IMR-90 (cell line): Measurements from ENCODE around the gene NDRG2. TPM values are rescaled to one million over a fixed set of nuclear protein-coding genes. Genes with fewer than 3 reads are reported as not detected.

ENCODE experiments used
- ATAC-seq: fragments of 200-7000 bp; cut with Tn5 transposase; 2 replicates; pipeline ENCODE4 v1.9.1; 2020; ENCODE audit warnings: low read depth, mild to moderate bottlenecking, moderate library complexity
- BruUV-seq: library from RNA; stranded (reverse); fragments of 400-500 nt; replicated peaks from 2 replicates; lab custom pipeline; 2021; lab: Mats Ljungman, UMichigan
- CTCF ChIA-PET: fragments of 300-600 bp; formaldehyde crosslinking; extraction: SDS; loops from one replicate; lab custom pipeline; 2021; ENCODE audit warnings: antibody characterized with exemption; lab: Yijun Ruan, JAX
- POLR2A ChIA-PET: fragments of 300-600 bp; sonication (Branson Sonifier 250); formaldehyde crosslinking; loops from one replicate; lab custom pipeline; 2022; ENCODE audit warnings: antibody characterized with exemption; ENCODE audit not compliant: unreplicated experiment; lab: Charles Lee
- DNase-seq: peaks from one replicate; pipeline ENCODE4 v3.0.0; 2013
- H2AFZ ChIP-seq: replicated peaks from 2 replicates; pipeline ENCODE3; 2013; ENCODE audit warnings: low read length, mild to moderate bottlenecking; ENCODE audit not compliant: poor library complexity
- H2AK5ac ChIP-seq: 2 replicates; pipeline ENCODE4 v1.6.1; 2013; ENCODE audit warnings: low read depth, low read length, inconsistent platforms
- H2AK9ac ChIP-seq: replicated peaks from 2 replicates; pipeline ENCODE3; 2013; ENCODE audit warnings: mild to moderate bottlenecking, low read depth, low read length, moderate library complexity; ENCODE audit not compliant: poor library complexity
- H2BK120ac ChIP-seq: 2 replicates; pipeline ENCODE4 v1.6.1; 2013; ENCODE audit warnings: low read depth, low read length, inconsistent platforms
- H2BK15ac ChIP-seq: 3 replicates; pipeline ENCODE4 v1.6.1; 2013; ENCODE audit warnings: low read depth, low read length, inconsistent platforms
- H2BK20ac ChIP-seq: 2 replicates; pipeline ENCODE4 v1.6.1; 2013; ENCODE audit warnings: low read depth, mild to moderate bottlenecking, inconsistent platforms, low read length, moderate library complexity
- H2BK5ac ChIP-seq: 2 replicates; pipeline ENCODE4 v1.6.1; 2013; ENCODE audit warnings: mild to moderate bottlenecking, low read depth, low read length, inconsistent platforms; ENCODE audit not compliant: poor library complexity, severe bottlenecking
- H3K14ac ChIP-seq: replicated peaks from 2 replicates; pipeline ENCODE4 v1.6.1; 2013; ENCODE audit warnings: low read depth, low read length, inconsistent platforms
- H3K18ac ChIP-seq: 2 replicates; pipeline ENCODE4 v1.6.1; 2013; ENCODE audit warnings: low read depth, low read length, control low read depth
- H3K23ac ChIP-seq: 2 replicates; pipeline ENCODE4 v1.6.1; 2013; ENCODE audit warnings: low read depth, low read length, inconsistent platforms
- H3K27ac ChIP-seq: 2 replicates; pipeline ENCODE4 v1.5.1; 2013; ENCODE audit warnings: mild to moderate bottlenecking, control low read depth, low read length; ENCODE audit not compliant: insufficient read depth
- H3K27me3 ChIP-seq: 2 replicates; pipeline ENCODE4 v1.6.1; 2013; ENCODE audit warnings: low read length; ENCODE audit not compliant: control insufficient read depth, insufficient read depth
- H3K36me3 ChIP-seq: 2 replicates; pipeline ENCODE4 v1.6.1; 2013; ENCODE audit warnings: low read length, mixed read lengths; ENCODE audit not compliant: control insufficient read depth, insufficient read depth
- H3K4ac ChIP-seq: 2 replicates; pipeline ENCODE4 v1.6.1; 2013; ENCODE audit warnings: low read depth, low read length, inconsistent platforms
- H3K4me1 ChIP-seq: 2 replicates; pipeline ENCODE4 v1.6.1; 2013; ENCODE audit warnings: low read length, mixed read lengths; ENCODE audit not compliant: control insufficient read depth, insufficient read depth
- H3K4me2 ChIP-seq: 2 replicates; pipeline ENCODE4 v1.6.1; 2013; ENCODE audit warnings: low read depth, mild to moderate bottlenecking, control low read depth, low read length, moderate library complexity
- H3K4me3 ChIP-seq: 2 replicates; pipeline ENCODE4 v1.5.1; 2013; ENCODE audit warnings: low read depth, mild to moderate bottlenecking, control low read depth, low read length, moderate library complexity; ENCODE audit not compliant: insufficient read depth
- H3K56ac ChIP-seq: 2 replicates; pipeline ENCODE4 v1.6.1; 2013; ENCODE audit warnings: low read length, inconsistent platforms; ENCODE audit not compliant: insufficient read depth; ENCODE audit errors: extremely low read depth
- H3K79me1 ChIP-seq, 2 experiments: 2 replicates each; pipeline ENCODE4 v1.6.1; 2013; ENCODE audit warnings: low read length in 2 of 2, inconsistent platforms in 1 of 2, low read depth in 1 of 2
- H3K9ac ChIP-seq: 2 replicates; pipeline ENCODE4 v1.6.1; 2013; ENCODE audit warnings: low read depth, low read length, control low read depth
- H3K9me1 ChIP-seq: 2 replicates; pipeline ENCODE4 v1.6.1; 2013; ENCODE audit warnings: low read length, inconsistent platforms; ENCODE audit not compliant: insufficient read depth
- H3K9me3 ChIP-seq: 2 replicates; pipeline ENCODE4 v1.6.1; 2013; ENCODE audit warnings: low read length; ENCODE audit not compliant: control insufficient read depth, insufficient read depth
- H4K20me1 ChIP-seq: 2 replicates; pipeline ENCODE4 v1.6.1; 2013; ENCODE audit warnings: low read length, inconsistent platforms; ENCODE audit not compliant: insufficient read depth
- H4K5ac ChIP-seq: 2 replicates; pipeline ENCODE4 v1.6.1; 2013; ENCODE audit warnings: mild to moderate bottlenecking, low read depth, low read length, control low read depth
- H4K8ac ChIP-seq, 2 experiments: 2 replicates each; pipeline ENCODE4 v1.6.1; 2013; ENCODE audit warnings: low read depth in 2 of 2, low read length in 2 of 2, control low read depth in 1 of 2, inconsistent platforms in 1 of 2
- H4K91ac ChIP-seq: 2 replicates; pipeline ENCODE4 v1.6.1; 2013; ENCODE audit warnings: low read depth, low read length, inconsistent platforms; ENCODE audit not compliant: insufficient read depth
- WGBS, 2 experiments: methylation state at CpG; one replicate each; pipeline versions ENCODE4 v1.1.5 to v1.1.7; 2013; ENCODE audit warnings: missing lambda C conversion rate in 2 of 2; ENCODE audit not compliant: insufficient read length in 1 of 2; ENCODE audit errors: extremely low coverage in 2 of 2; 5-methylcytosine and 5-hydroxymethylcytosine counted together
- dilution Hi-C: fragments of 300-500 bp; cut with HindIII; formaldehyde crosslinking; loops from one replicate; pipeline ENCODE4 v1.14.3; 2018; ENCODE audit warnings: low sequenced_read_pairs; ENCODE audit not compliant: unreplicated experiment
- in situ Hi-C: fragments of 300-500 bp; cut with MboI; formaldehyde crosslinking; loops from 3 replicates; pipeline ENCODE4 v1.14.3; 2019; ENCODE audit warnings: low sequenced_read_pairs, inconsistent platforms, mixed read lengths
- intact Hi-C: fragments of 100-400 bp; cut with micrococcal nuclease; formaldehyde crosslinking; loops from 2 replicates; pipeline ENCODE4 v1.10.0; 2022
- polyA plus RNA-seq, 3 experiments: library from polyadenylated mRNA; depleted of rRNA; stranded (reverse); fragments of >200 nt; gene quantifications; 2 replicates each; pipeline ENCODE4 v1.2.3, GENCODE V29; 2012; ENCODE audit warnings: low replicate concordance in 1 of 3
- total RNA-seq: library from RNA; depleted of rRNA; stranded (reverse); fragments of >200 nt; gene quantifications from 2 replicates; pipeline ENCODE4 v1.2.3, GENCODE V29; 2012
- TF ChIP-seq, protein P1 (sequence below): conservative IDR thresholded peaks from 2 replicates; pipeline ENCODE4 v1.5.1; 2012; ENCODE audit warnings: mild to moderate bottlenecking, low read depth, low read length, improper control_type of control experiment

NDRG2 gene
- total and polyA plus RNA-seq, 2 of the 4 experiments (the other 2 are of a cell fraction): 0.36 to 1.5 TPM

GRCh38 chr14:21032326-21033132 is 7.7 kb upstream of the NDRG2 start:
- Histone ChIP-seq H3K9ac (no peak overlapping the region), H3K9me3 (no peaks in the 10 kb centered on the region), H4K8ac (no peak overlapping the region), H3K9me1 (no peaks in the 10 kb centered on the region), H2AFZ (no peak overlapping the region), H3K56ac (no peak overlapping the region), H3K4me2 (no peak overlapping the region), H3K14ac (no peak overlapping the region), H3K36me3 (no peaks in the 10 kb centered on the region), H2BK15ac (no peak overlapping the region), H2AK5ac (no peak overlapping the region), H3K4me3 (no peak overlapping the region), H2BK20ac (no peak overlapping the region), H3K79me1 (no peaks in the 10 kb centered on the region), H2BK5ac (no peak overlapping the region), H3K18ac (no peak overlapping the region), H3K4me1 (no peaks in the 10 kb centered on the region), H4K20me1 (no peaks in the 10 kb centered on the region), H4K5ac (no peak overlapping the region), H4K91ac (no peak overlapping the region), H3K23ac (no peak overlapping the region), H3K27me3 (peaks cover 61% of the 10 kb centered on the region), H2BK120ac (no peak overlapping the region), H3K4ac (no peak overlapping the region), H3K27ac (no peak overlapping the region), H2AK9ac (no peak overlapping the region)
- TF ChIP-seq, protein P1, sequence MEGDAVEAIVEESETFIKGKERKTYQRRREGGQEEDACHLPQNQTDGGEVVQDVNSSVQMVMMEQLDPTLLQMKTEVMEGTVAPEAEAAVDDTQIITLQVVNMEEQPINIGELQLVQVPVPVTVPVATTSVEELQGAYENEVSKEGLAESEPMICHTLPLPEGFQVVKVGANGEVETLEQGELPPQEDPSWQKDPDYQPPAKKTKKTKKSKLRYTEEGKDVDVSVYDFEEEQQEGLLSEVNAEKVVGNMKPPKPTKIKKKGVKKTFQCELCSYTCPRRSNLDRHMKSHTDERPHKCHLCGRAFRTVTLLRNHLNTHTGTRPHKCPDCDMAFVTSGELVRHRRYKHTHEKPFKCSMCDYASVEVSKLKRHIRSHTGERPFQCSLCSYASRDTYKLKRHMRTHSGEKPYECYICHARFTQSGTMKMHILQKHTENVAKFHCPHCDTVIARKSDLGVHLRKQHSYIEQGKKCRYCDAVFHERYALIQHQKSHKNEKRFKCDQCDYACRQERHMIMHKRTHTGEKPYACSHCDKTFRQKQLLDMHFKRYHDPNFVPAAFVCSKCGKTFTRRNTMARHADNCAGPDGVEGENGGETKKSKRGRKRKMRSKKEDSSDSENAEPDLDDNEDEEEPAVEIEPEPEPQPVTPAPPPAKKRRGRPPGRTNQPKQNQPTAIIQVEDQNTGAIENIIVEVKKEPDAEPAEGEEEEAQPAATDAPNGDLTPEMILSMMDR: no peak
- intact Hi-C loops: no loop called here
- dilution Hi-C loops: no loop called here
- ChIA-PET CTCF (interaction anchor here (3.8 kb wide), 1 partner anchor 18 kb away, joined by 11 read pairs; no protein-coding TSS in a partner anchor), POLR2A (no interaction called here)
- BruUV-seq: no TSS peak
- ATAC-seq (no peak), DNase-seq (no peak)
- WGBS, 2 experiments: no CpG with 5 or more reads among the region's 5 CpGs
- in situ Hi-C loops: no loop called here
